ENCODE results near the gene SYNE3. TPM values are rescaled to one million over a fixed set of nuclear protein-coding genes. Genes with fewer than 3 reads are reported as not detected.

SYNE3 gene
- total RNA-seq, 2 experiments from 2014 or later = 35.3 to 37.3 TPM

DNA sequence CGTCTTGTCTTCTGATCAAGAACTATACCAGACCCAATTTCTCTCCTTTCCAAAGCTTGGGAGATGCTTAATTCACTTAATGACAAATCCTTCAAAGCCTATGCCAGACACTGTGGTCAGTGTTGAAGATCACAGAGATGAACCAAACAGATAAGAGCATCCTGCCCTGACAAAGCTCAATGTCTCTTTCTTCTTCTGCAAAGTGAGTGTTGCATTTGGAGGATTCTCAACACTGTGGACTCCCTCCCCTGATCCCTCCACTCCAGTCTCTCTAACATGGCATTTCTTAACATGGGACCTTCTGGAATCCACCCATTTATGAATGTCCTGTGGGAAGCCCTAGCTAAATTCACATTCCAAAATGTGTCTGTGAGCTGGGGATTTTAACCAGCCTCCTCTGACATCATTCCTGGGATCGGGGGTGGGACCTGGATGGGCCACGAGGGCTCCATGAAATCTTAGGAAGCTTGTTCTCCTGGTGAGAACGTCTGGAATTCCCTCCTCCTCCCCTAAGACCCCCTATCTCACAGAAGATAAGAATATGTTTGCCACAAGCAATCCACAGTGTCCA lies 20.3 kb downstream of the SYNE3 start:
- Mint-ChIP-seq H3K4me1 (ENCODE audit: low read depth) (peaks cover 65% of the 10 kb centered on the region), H3K27me3 (no peaks in the 10 kb centered on the region), H3K4me3 (no peak overlapping the region), H3K27ac (peak overlapping the region; percentile 75), H3K36me3 (peaks cover 17% of the 10 kb centered on the region), H3K9me3 (peaks cover 9% of the 10 kb centered on the region)
- ChIA-PET CTCF (interaction anchor here (1.0 to 2.3 kb wide), 7 partner anchors 8 to 54 kb away, joined by 3 to 12 read pairs (median 5); no protein-coding TSS in a partner anchor), POLR2A (interaction anchor here (0.9 to 2.8 kb wide), 3 partner anchors 8 to 27 kb away, joined by 6 to 16 read pairs (median 9); no protein-coding TSS in a partner anchor)
- intact Hi-C loops (cut with micrococcal nuclease) = loop anchor here (5.0 kb wide), 1 partner anchor 36 kb away; no protein-coding TSS in a partner anchor
- no peak for DNase-seq

DNA sequence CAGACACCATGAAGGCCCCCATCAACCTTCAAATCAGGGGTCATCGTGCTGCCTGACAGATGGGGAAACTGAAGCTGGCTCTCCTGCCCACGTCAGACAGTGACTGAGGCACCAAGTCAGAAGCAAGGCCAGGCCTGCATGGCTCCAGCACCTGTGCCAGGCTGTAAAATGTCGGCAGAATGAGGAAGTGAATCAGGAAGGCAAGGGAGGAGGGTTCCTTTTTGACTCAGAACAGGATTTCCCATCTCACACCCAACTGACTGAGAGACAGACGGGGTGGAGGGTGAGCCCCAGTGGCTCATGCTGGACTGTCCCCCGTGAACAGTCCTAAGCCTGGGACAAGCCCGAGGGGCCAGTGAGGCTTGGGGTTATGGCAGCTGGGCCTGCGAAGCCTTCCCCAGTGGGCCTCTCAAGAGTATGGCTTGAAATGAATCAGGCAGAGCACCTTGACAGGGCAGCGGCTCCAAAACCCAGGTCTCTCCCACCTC lies 20.9 kb downstream of the SYNE3 start:
- peaks cover 9% of the 10 kb centered on the region for H3K9me3 Mint-ChIP-seq
- peaks cover 13% of the 10 kb centered on the region for H3K36me3 Mint-ChIP-seq
- peak overlapping the region; percentile 75 for H3K27ac Mint-ChIP-seq
- CTCF ChIA-PET = interaction anchor here (1.0 to 2.3 kb wide), 7 partner anchors 9 to 53 kb away, joined by 3 to 12 read pairs (median 5); no protein-coding TSS in a partner anchor
- H3K4me1 Mint-ChIP-seq (ENCODE audit: low read depth) = peaks cover 65% of the 10 kb centered on the region
- intact Hi-C loops (cut with micrococcal nuclease) = loop anchor here (1.0 to 5.0 kb wide), 3 partner anchors 9 to 37 kb away; no protein-coding TSS in a partner anchor
- no peaks in the 10 kb centered on the region for H3K27me3 Mint-ChIP-seq
- DNase-seq = peak; percentile 64
- H3K4me3 Mint-ChIP-seq = peak overlapping the region; percentile 46
- POLR2A ChIA-PET = interaction anchor here (0.6 to 2.8 kb wide), 4 partner anchors 9 to 104 kb away, joined by 3 to 16 read pairs (median 8); no protein-coding TSS in a partner anchor

DNA sequence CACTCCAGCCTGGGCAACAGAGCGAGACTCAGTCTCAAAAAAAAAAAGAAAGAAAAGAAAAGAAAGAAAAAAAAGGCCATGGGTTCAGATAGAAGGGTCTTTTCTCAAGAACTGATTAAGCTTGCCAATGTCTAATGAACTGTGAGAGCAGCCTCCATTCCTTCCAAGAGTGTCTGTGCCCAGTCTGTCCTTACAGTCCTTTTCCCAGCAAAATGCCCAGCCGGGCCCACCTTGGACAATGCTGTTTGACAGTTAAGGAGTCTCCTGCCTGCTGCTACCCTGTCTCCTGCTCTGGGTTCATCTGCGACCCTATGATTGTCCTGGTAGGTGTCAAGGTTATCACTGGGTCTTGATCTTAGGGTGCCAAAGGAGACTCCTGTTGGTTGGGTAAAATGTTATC lies 21.4 kb downstream of the SYNE3 start:
- Mint-ChIP-seq H3K4me1 (ENCODE audit: low read depth) (peaks cover 67% of the 10 kb centered on the region), H3K27ac (peak overlapping the region; percentile 75), H3K27me3 (no peaks in the 10 kb centered on the region), H3K36me3 (peaks cover 12% of the 10 kb centered on the region), H3K9me3 (peaks cover 9% of the 10 kb centered on the region), H3K4me3 (no peak overlapping the region)
- ChIA-PET CTCF (interaction anchor here (1.5 to 2.3 kb wide), 3 partner anchors 14 to 32 kb away, joined by 3 to 12 read pairs (median 9); no protein-coding TSS in a partner anchor), POLR2A (interaction anchor here (0.6 to 2.8 kb wide), 2 partner anchors 28 to 104 kb away, joined by 3 to 16 read pairs; no protein-coding TSS in a partner anchor)
- intact Hi-C loops (cut with micrococcal nuclease) = loop anchor here (1.0 to 5.0 kb wide), 3 partner anchors 9 to 37 kb away; no protein-coding TSS in a partner anchor
- DNase-seq = no peak

DNA sequence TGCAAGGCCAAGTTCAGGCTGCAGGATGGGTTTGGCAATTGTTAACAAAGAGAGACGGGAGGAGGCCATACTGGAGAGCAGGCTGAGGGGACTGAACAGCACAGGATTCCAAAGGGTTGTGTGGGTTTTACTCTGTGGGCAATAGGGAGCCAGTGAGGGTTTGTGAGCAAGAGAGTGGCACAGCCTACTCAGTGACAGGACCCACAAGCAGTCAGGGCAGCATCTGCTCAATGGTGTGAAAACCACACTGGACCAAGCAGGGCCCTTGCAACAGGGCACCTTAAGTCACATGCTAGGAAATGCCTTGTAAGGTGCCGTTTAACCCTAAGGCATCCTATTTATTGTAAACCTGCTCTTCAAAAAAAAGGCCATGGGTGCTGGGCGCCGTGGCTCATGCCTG lies 22.0 kb downstream of the SYNE3 start:
- DNase-seq = no peak
- ChIA-PET CTCF (interaction anchor here (0.9 to 1.0 kb wide), 2 partner anchors 28 to 52 kb away, joined by 3 to 8 read pairs; no protein-coding TSS in a partner anchor), POLR2A (interaction anchor here (2.8 kb wide), 1 partner anchor 29 kb away, joined by 16 read pairs; no protein-coding TSS in a partner anchor)
- Mint-ChIP-seq H3K4me1 (ENCODE audit: low read depth) (peaks cover 63% of the 10 kb centered on the region), H3K27ac (peak overlapping the region; percentile 4), H3K27me3 (no peaks in the 10 kb centered on the region), H3K36me3 (peaks cover 12% of the 10 kb centered on the region), H3K4me3 (no peak overlapping the region), H3K9me3 (peaks cover 9% of the 10 kb centered on the region)
- intact Hi-C loops (cut with micrococcal nuclease) = no loop called here

DNA sequence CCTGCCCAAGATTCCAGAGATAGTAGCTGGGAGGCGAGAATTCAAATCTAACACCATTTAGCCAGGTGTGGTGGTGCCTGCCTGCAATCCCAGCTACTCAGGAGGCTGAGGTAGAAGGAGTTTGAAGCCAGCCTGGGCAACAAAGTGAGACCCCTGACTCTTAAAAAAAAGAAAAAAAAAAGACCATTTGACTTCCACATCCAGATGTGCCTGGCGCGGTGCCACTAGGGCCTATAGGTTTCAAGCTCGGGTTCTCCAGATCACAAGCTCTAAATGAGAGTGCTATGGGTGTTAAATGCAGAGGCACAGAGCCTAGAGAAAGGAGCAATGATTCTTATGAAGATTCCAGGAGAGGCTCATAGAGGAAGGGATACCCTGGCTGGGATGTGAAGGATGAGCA lies 22.5 kb downstream of the SYNE3 start:
- intact Hi-C loops (cut with micrococcal nuclease) = no loop called here
- H3K27ac Mint-ChIP-seq = peak overlapping the region; percentile 4
- peaks cover 9% of the 10 kb centered on the region for H3K9me3 Mint-ChIP-seq
- POLR2A ChIA-PET = interaction anchor here (0.8 kb wide), 1 partner anchor 13 kb away, joined by 3 read pairs; no protein-coding TSS in a partner anchor
- CTCF ChIA-PET = interaction anchor here (0.9 to 1.0 kb wide), 2 partner anchors 29 to 52 kb away, joined by 3 to 8 read pairs; no protein-coding TSS in a partner anchor
- H3K4me3 Mint-ChIP-seq = no peak overlapping the region
- H3K27me3 Mint-ChIP-seq = no peaks in the 10 kb centered on the region
- H3K36me3 Mint-ChIP-seq = peaks cover 12% of the 10 kb centered on the region
- DNase-seq = no peak
- peaks cover 62% of the 10 kb centered on the region for H3K4me1 Mint-ChIP-seq (ENCODE audit: low read depth)

DNA sequence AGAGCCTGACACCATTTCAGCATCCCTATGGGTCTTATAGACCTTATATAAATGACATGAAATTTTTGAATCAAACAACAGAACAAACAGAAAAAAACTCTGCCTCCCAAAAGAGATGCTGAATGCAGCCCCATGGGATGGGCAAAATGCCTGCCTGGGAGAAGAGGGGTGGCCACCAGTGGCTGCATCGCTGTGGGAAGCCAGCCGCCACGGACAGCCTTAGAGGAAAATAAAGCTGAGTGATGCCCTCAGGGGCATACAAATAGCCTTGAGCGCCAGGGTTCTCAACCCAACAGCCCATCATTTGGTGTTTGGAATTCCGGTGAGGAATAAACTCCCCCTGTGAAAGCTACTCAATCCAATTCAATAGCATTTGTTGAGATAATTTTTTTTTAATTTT lies 22.9 kb downstream of the SYNE3 start:
- H3K27me3 Mint-ChIP-seq = no peaks in the 10 kb centered on the region
- H3K27ac Mint-ChIP-seq = no peak overlapping the region
- CTCF ChIA-PET = interaction anchor here (0.9 to 1.0 kb wide), 3 partner anchors 29 to 52 kb away, joined by 3 to 8 read pairs (median 3); no protein-coding TSS in a partner anchor
- POLR2A ChIA-PET = interaction anchor here (0.8 kb wide), 1 partner anchor 13 kb away, joined by 3 read pairs; no protein-coding TSS in a partner anchor
- peaks cover 62% of the 10 kb centered on the region for H3K4me1 Mint-ChIP-seq (ENCODE audit: low read depth)
- peaks cover 12% of the 10 kb centered on the region for H3K36me3 Mint-ChIP-seq
- intact Hi-C loops (cut with micrococcal nuclease) = no loop called here
- no peak for DNase-seq
- no peak overlapping the region for H3K4me3 Mint-ChIP-seq
- peaks cover 9% of the 10 kb centered on the region for H3K9me3 Mint-ChIP-seq

DNA sequence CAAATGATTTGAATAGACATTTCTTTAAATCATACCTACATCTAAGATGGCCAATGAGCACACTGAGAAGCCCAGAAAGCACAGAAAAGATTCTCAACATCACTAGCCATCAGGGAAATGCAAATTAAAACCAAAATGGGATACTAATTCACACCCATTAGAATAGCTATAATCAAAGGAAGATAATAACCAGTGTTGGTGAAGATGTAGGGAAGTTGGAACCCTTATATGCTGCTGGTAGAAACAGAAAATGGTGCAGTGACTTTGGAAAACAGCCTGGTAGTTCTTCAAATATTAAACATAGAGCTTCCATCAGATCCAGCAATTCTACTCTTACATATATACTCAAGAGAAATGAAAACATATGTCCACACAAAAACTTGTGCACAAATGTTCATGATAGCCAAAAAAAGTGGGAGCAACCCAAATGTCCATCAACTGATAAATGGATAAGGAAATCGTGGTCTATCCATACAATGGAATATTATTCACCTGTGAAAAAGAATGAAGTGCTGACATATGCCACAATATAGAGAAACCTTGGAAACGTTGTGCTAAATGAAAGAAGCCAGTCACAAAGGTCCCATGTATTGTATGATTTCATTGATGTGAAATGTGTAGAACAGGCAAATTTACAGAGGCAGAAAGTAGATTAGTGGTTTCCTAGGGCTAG lies 24.4 kb downstream of the SYNE3 start:
- H3K9me3 Mint-ChIP-seq = peaks cover 9% of the 10 kb centered on the region
- no peak overlapping the region for H3K4me3 Mint-ChIP-seq
- DNase-seq = no peak
- H3K27me3 Mint-ChIP-seq = no peaks in the 10 kb centered on the region
- CTCF ChIA-PET = interaction anchor here (1.1 to 1.2 kb wide), 2 partner anchors 41 to 50 kb away, joined by 3 read pairs; no protein-coding TSS in a partner anchor
- H3K4me1 Mint-ChIP-seq (ENCODE audit: low read depth) = peaks cover 66% of the 10 kb centered on the region
- POLR2A ChIA-PET = no interaction called here
- H3K36me3 Mint-ChIP-seq = peaks cover 12% of the 10 kb centered on the region
- intact Hi-C loops (cut with micrococcal nuclease) = no loop called here
- H3K27ac Mint-ChIP-seq = no peak overlapping the region

DNA sequence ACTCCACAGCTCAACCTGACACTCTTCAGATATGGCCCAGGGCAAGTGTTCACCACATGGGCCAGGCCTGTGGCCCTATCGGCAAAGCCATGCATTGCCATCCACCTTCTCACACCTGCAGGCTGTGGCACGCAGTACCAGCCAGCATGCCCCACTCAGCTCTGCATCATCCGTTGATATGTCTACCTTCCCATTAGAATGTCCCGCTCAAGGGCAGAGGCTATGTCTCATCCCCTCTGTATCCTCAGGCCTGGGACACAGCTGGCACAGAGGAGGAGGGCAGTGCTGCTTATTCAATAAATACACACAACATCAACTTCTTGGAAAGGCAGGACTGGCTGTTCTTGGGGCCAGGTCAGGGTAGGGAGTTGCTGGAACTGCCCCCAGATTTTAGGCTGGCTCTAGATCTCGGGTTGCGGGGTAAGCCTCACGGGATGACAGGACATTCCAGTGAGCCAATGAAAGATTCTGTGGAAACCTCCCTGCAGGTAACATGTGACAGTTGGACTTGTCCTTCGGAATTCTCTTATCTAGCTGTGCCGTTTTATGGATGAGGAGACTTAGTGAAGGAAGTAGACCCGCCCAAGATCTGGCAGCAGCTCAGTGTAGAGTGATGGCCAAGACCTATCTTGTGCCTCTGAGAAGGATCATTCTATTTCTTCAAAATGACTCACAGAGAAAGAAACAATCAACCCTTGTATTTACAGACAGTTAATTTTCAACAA lies 25.6 kb downstream of the SYNE3 start:
- Mint-ChIP-seq H3K4me1 (ENCODE audit: low read depth) (peaks cover 58% of the 10 kb centered on the region), H3K36me3 (peaks cover 12% of the 10 kb centered on the region)

DNA sequence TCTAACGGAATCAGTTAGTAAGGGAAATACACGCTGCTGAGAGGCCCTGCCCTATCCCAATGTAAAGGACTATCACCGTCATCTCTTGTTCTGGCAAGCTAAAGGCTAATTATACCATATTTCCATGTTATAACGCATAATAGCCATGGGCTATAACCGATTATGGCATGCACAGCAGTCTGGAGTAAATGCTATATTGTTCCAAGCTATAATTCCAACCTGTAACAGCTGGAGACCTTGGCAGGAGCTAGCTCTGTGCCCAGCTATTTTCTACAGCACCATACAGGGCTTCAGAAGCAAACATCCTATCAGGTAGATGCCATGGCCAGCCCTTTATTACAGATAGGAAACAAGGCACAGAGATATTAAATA lies 26.3 kb downstream of the SYNE3 start:
- H3K4me1 Mint-ChIP-seq (ENCODE audit: low read depth) = peaks cover 55% of the 10 kb centered on the region
- POLR2A ChIA-PET = interaction anchor here (1.1 kb wide), 1 partner anchor 10 kb away, joined by 3 read pairs; no protein-coding TSS in a partner anchor
- CTCF ChIA-PET = interaction anchor here (2.8 kb wide), 1 partner anchor 38 kb away, joined by 14 read pairs; no protein-coding TSS in a partner anchor
- peaks cover 12% of the 10 kb centered on the region for H3K36me3 Mint-ChIP-seq
- H3K27me3 Mint-ChIP-seq = no peaks in the 10 kb centered on the region
- no peak overlapping the region for H3K27ac Mint-ChIP-seq
- H3K4me3 Mint-ChIP-seq = no peak overlapping the region
- intact Hi-C loops (cut with micrococcal nuclease) = no loop called here
- no peak for DNase-seq
- peaks cover 9% of the 10 kb centered on the region for H3K9me3 Mint-ChIP-seq

More for the DNA sequence above, 25.6 kb downstream of the SYNE3 start:
- Mint-ChIP-seq H3K4me3 (no peak overlapping the region), H3K27ac (no peak overlapping the region), H3K9me3 (peaks cover 9% of the 10 kb centered on the region), H3K27me3 (no peaks in the 10 kb centered on the region)
- intact Hi-C loops (cut with micrococcal nuclease) = no loop called here
- ChIA-PET POLR2A (no interaction called here), CTCF (interaction anchor here (0.8 to 2.8 kb wide), 3 partner anchors 37 to 49 kb away, joined by 3 to 14 read pairs (median 3); no protein-coding TSS in a partner anchor)
- DNase-seq = no peak

DNA sequence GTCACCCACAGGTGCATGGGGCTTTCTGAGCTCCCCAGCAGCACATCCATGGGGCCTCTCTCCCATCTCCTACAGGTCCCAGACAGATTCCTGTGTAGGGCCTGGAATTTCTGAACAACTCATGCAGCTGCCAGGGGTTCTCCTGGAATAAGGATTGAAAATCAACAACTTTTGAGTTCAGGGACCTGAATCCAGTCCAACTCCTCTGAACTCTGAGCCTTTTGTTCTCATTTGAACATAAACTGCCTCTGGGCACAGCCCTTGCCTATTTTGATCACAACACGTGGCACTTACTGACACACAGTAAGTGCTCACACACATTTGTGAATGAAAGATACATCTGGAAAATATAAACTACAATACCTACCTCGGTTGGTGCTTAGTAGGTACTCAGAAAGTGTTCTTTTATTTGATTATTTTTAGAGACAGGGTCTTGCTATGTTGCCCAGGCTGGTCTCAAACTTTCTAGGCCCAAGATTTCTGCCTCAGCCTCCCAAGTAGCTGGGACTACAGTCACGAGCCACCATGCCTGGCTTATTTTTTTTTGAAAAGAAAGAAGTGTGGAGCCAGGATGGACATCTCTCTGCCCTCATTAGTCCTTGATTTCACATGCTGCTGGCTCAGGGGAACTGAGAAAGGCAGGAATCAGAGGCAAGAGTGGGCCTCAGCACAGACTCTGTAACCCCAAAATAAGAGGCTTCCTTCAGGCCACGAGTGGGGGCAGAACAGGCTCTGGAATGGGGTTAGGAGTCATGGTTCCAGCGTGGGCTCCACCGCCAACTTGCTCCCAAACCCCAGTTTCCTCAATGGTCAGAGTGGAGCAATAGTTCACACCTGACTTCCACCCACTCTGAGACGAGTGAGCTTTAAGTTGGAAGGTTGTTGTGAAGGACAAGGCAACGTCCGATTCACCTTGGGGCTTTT lies 27.0 kb downstream of the SYNE3 start:
- no peak overlapping the region for H3K4me3 Mint-ChIP-seq
- no peaks in the 10 kb centered on the region for H3K27me3 Mint-ChIP-seq
- intact Hi-C loops (cut with micrococcal nuclease) = no loop called here
- DNase-seq = no peak
- peaks cover 52% of the 10 kb centered on the region for H3K4me1 Mint-ChIP-seq (ENCODE audit: low read depth)
- ChIA-PET CTCF (interaction anchor here (2.8 kb wide), 1 partner anchor 38 kb away, joined by 14 read pairs; no protein-coding TSS in a partner anchor), POLR2A (interaction anchor here (0.8 to 1.1 kb wide), 2 partner anchors 9 to 29 kb away, joined by 3 read pairs; no protein-coding TSS in a partner anchor)
- no peak overlapping the region for H3K27ac Mint-ChIP-seq
- H3K9me3 Mint-ChIP-seq = peaks cover 9% of the 10 kb centered on the region
- H3K36me3 Mint-ChIP-seq = peaks cover 12% of the 10 kb centered on the region

Measured in activated CD4-positive, alpha-beta memory T cell treated with anti-CD3 and anti-CD28 coated beads for 36 hours (primary cell).